Measurements from ENCODE around the gene STARD13.
"Not testable (repeated sequence)": the region's sequence is repeated elsewhere in the genome, so short reads cannot be mapped to it uniquely, and the experiment has no call there.

STARD13 gene

DNA sequence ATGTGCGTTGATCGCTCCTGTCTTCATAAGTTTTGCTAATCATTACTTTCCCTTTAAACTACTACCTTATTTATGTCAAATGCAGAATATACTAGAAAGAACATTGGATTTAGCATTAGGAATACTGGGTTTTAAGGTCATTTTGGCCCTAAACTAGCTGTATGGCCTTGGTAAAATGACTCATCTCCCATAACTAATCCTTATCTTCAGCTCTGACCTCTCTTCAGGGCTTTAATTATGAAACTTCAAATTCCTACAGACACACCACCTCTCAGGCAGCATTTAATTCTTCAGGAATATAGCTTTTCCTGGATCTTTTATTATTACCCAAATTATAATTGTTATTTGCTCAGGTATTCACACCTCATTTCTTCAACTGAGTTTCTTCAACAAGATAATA, 121.2 kb downstream of the STARD13 start:
- no peak overlapping the region for H3K4me3 ChIP-seq (ENCODE audit: low read length)
- no peak for TF ChIP-seq CTCF (IDR thresholded peaks at IDR 0.05; ENCODE audit: insufficient read depth, low read depth, low read length, missing control alignments)
- DNase-seq (ENCODE audit: low read depth), result no peak

- not testable (repeated sequence) for H3K4me3 ChIP-seq (ENCODE audit: low read length); DNase-seq (ENCODE audit: low read depth)
Measured at GRCh38 chr13:33162725-33163124, 122.8 kb downstream of the STARD13 start.

DNA sequence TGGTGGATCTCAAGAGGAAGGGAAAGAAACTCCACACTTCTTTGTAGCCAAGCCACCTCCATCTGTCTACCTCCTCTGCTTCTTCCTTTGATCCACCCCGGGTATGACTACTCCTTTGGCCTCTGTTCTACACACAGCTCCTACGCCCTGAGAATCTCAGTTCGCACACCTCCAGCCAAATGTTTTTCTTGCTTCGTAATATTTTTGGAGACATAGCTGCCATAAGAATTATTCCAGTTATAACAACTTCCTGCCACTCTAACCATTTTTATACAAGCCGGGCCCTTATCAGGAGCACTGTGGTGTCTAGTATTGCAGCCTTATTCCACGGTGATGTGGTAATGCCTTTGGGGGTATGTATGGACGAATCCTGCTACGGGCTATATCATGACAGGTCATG, 126.7 kb downstream of the STARD13 start:
- H3K4me3 ChIP-seq (ENCODE audit: low read length), result no peak overlapping the region
- DNase-seq (ENCODE audit: low read depth), result no peak
- no peak for TF ChIP-seq CTCF (IDR thresholded peaks at IDR 0.05; ENCODE audit: insufficient read depth, low read depth, low read length, missing control alignments)

DNA sequence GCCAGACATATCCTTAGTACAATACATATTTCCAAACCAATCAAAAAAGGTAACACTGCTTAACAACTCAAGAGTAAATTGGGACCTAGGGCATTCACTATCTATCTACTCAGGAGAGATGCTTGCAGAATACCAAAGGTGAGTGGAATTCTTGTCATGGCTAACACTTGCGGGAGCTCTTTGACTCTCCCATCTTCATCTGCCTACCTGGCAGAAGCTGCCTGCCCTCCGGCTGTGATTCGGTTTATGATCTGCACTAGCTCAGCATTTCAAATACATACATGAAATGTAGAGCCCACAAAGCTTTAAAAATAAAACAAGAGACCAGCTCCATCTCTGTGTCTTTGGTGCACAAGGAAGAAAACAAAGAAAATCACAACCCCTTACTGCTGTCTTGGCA, 127.3 kb downstream of the STARD13 start:
- no peak overlapping the region for H3K4me3 ChIP-seq (ENCODE audit: low read length)
- DNase-seq (ENCODE audit: low read depth), result no peak
- no peak for TF ChIP-seq CTCF (IDR thresholded peaks at IDR 0.05; ENCODE audit: insufficient read depth, low read depth, low read length, missing control alignments)

DNA sequence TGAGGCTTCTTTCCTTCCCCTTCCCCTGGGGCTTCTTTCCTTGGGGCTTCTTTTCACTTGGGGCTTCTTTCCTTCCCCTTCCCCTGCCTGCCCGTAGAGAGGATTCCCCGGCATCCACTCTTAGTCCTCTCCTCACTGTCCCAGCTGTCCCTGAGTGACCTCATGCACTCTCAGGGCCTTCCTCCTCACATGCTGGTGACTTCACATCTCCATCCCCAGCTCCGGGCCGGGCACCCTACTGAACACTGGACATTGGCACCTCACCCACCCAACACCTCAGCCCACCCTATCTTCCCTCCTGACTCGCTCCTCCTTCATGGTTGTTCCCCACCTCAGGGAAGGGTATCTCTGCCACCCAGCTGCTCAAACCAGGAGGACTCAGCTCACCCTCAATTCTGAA, 130.6 kb downstream of the STARD13 start:
- TF ChIP-seq CTCF (IDR thresholded peaks at IDR 0.05; ENCODE audit: insufficient read depth, low read depth, low read length, missing control alignments), result no peak
- no peak for DNase-seq (ENCODE audit: low read depth)

DNA sequence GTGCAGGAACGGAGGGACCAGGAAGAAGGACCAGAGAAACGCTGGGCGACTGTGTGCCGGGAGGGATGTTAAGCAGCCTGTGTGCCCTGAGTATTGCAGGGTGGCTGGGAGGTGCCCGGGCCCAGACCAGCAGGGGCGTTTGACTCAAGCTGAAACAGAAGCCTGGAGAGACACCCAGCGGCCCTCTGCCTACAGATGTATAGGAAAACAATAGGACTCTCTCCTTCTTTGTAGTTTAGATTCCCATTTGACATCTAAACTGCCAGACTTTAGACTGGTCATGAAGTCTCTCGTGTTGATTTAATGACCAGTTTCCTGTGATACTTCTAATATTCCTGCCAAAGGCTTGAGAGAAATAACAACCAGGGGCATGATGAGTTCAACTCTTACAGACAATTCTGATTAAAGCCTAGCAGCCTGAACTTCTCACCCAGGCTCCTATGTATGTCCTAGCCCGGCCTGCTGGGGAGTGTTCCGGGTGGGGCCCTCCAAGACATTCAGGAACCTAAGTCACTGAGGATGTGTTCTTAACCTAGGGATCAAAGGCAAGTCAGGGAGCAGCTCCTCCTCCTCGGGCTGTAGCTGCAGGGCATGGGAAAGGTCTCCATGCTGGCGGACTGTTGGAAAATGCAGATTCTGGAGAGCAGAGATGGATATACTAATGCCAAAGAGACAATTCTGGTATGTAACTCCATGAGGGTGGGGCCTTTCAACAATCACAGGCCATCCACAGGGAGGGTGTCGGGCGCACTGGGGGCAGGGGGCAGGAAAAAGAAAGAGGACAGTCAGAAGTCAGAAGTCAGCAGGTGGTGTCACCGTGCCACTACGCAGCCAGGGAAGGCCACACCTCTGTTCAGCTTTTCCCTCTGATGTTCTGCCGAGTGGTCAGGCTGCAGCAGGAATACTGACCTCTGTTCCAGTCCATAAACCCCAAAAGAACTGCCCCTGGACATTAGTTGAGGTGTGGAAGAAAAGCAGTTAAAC, 131.8 kb downstream of the STARD13 start:
- TF ChIP-seq CTCF (IDR thresholded peaks at IDR 0.05; ENCODE audit: insufficient read depth, low read depth, low read length, missing control alignments), result no peak
- DNase-seq (ENCODE audit: low read depth), result peak; percentile 10

More for the DNA sequence above, 130.6 kb downstream of the STARD13 start:
- H3K4me3 ChIP-seq (ENCODE audit: low read length), result no peak overlapping the region

DNA sequence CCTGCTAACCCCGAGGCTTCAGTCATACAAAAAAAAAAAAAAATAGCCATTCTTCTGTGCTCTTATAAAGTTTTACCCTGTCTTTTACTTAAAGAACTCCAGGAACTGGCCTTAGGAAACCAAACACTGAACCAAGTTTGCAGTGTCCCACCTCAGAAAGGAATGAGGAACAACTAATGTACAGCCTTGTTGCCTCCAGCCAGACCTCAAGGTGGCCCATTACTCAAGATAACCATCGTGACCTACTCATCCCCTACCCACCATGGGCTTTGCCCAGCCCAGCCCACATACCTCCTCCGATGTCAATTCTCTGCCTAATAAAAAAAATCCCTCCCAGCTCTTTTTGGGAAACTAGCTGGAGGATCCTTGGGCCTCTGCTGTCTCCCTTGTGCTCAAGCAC, 133.2 kb downstream of the STARD13 start:
- DNase-seq (ENCODE audit: low read depth), result peak; percentile 14
- no peak overlapping the region for H3K4me3 ChIP-seq (ENCODE audit: low read length)
- no peak for TF ChIP-seq CTCF (IDR thresholded peaks at IDR 0.05; ENCODE audit: insufficient read depth, low read depth, low read length, missing control alignments)

More for the DNA sequence above, 131.8 kb downstream of the STARD13 start:
- H3K4me3 ChIP-seq (ENCODE audit: low read length), result no peak overlapping the region
